ENCODE results near the gene C10orf53. TPM values are rescaled to one million over a fixed set of nuclear protein-coding genes. Genes with fewer than 3 reads are reported as not detected.

The C10orf53 gene
- total and polyA plus RNA-seq, 12 donors, result not detected

DNA sequence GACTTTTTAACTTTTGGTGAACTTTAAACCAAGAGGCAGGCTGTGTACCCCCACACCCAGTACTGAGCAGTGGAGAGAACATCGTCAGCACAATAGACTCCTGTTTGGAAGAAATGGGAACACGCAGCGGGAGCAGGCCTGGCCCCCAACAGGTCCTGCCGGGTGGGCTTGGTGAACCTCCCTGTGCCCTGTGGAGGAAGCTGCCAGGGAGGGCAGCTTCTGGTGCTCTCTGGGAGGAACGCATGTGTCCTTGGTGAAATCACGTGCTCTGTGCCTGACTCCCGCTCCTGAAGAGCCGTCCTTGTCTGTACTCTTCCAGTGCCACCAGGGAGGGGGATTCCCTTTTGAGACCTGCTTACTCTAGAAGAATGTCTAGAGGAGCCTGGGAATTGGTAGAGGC lies 34.0 kb upstream of the C10orf53 start:
- intact Hi-C loops (cut with DNase I), result no loop called here
- TF ChIP-seq, protein P1, sequence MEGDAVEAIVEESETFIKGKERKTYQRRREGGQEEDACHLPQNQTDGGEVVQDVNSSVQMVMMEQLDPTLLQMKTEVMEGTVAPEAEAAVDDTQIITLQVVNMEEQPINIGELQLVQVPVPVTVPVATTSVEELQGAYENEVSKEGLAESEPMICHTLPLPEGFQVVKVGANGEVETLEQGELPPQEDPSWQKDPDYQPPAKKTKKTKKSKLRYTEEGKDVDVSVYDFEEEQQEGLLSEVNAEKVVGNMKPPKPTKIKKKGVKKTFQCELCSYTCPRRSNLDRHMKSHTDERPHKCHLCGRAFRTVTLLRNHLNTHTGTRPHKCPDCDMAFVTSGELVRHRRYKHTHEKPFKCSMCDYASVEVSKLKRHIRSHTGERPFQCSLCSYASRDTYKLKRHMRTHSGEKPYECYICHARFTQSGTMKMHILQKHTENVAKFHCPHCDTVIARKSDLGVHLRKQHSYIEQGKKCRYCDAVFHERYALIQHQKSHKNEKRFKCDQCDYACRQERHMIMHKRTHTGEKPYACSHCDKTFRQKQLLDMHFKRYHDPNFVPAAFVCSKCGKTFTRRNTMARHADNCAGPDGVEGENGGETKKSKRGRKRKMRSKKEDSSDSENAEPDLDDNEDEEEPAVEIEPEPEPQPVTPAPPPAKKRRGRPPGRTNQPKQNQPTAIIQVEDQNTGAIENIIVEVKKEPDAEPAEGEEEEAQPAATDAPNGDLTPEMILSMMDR (IDR thresholded peaks at IDR 0.05), result no peak
- H3K9me3 ChIP-seq, result no peaks in the 10 kb centered on the region
- DNase-seq (no peak), ATAC-seq (no peak)
- no peaks in the 10 kb centered on the region for H3K36me3 ChIP-seq
- H3K4me1 ChIP-seq, result no peaks in the 10 kb centered on the region
- peaks cover 0 to 73% (median 49%) of the 10 kb centered on the region in 7 donors for H3K27me3 ChIP-seq
- H3K4me3 ChIP-seq, result no peak overlapping the region
- 79 to 87% methylated on average over 8 of the region's 8 CpGs for WGBS, 2 donors
- no peak overlapping the region for H3K27ac ChIP-seq

DNA sequence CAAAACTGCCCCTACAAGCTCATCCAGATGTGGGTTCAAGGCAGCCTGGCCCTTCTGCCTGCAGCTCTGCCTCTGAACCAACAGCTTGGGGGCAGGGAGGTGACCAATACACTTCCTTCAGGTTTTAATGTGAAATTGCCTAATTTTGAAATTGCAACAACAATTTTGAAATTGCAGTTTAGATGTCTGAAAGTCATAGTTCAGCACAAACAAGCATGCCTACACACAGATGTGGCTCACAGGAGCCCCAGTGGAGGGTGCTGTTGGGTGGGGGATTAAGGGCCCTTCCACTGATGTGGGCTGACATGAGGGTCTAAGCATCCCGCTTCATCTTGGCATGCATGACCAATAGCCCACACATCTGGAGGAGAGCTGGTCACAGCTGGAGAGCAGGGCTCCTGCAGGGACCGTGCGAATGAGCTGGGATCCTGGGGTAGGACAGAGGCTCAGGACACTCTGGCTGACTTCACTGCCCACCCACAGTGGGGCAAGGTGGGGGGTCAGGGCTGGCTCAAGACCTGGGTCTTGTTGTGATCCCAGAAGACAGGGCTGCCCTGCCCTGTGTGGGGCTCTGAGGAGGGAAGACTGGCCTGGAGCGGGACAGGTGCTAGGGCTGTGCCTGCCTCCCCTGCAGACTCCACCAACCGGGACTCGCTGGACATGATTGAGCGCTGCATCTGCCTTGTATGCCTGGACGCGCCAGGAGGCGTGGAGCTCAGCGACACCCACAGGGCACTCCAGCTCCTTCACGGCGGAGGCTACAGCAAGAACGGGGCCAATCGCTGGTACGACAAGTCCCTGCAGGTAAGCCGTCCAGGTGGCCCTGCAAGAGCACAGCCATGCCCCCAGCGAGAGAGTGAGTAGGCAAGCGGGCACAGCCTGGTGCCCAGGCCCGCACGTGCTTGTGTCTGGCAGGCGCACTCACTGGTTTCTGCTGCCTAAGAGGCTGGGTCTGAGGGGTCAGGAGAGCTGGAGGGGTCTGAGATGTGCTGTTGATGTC lies 33.3 kb upstream of the C10orf53 start:
- ATAC-seq, result no peak
- Histone ChIP-seq H3K4me3 (no peak overlapping the region), H3K4me1 (no peaks in the 10 kb centered on the region), H3K36me3 (no peaks in the 10 kb centered on the region), H3K9me3 (no peaks in the 10 kb centered on the region), H3K27me3 (peaks cover 0 to 73% (median 46%) of the 10 kb centered on the region in 7 donors), H3K27ac (no peak overlapping the region)
- no peak for DNase-seq
- intact Hi-C loops (cut with DNase I), result no loop called here
- 86% methylated on average over 22 of the region's 22 CpGs for WGBS, 2 donors
- TF ChIP-seq, protein P1 (IDR thresholded peaks at IDR 0.05), result no peak

DNA sequence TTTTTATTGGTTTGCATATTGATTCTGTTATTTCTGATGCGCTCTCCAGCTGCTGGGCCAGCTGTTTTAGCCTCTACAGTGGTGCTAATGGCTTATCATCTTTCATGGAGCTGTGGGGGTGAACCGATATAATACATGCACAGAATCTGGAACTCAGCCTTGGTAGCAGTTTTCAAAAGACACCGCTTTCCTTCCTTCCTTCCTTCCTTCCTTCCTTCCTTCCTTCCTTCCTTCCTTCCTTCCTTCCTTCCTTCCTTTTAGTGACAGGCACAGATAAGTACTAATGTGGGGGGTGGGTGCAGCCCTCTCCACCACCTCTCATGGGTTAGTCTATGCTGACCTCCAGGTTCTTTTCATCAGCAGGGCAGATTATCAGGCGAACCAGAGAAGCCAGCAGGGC lies 31.9 kb upstream of the C10orf53 start:
- WGBS, 2 donors, result 70 to 76% methylated on average over 4 of the region's 4 CpGs
- Histone ChIP-seq H3K36me3 (no peaks in the 10 kb centered on the region), H3K27me3 (peaks cover 0 to 79% (median 41%) of the 10 kb centered on the region in 7 donors), H3K27ac (no peak overlapping the region), H3K9me3 (no peaks in the 10 kb centered on the region), H3K4me3 (no peak overlapping the region), H3K4me1 (no peaks in the 10 kb centered on the region)
- ATAC-seq (no peak), DNase-seq (no peak)
- intact Hi-C loops (cut with DNase I), result no loop called here
- TF ChIP-seq, protein P1 (IDR thresholded peaks at IDR 0.05), result no peak

DNA sequence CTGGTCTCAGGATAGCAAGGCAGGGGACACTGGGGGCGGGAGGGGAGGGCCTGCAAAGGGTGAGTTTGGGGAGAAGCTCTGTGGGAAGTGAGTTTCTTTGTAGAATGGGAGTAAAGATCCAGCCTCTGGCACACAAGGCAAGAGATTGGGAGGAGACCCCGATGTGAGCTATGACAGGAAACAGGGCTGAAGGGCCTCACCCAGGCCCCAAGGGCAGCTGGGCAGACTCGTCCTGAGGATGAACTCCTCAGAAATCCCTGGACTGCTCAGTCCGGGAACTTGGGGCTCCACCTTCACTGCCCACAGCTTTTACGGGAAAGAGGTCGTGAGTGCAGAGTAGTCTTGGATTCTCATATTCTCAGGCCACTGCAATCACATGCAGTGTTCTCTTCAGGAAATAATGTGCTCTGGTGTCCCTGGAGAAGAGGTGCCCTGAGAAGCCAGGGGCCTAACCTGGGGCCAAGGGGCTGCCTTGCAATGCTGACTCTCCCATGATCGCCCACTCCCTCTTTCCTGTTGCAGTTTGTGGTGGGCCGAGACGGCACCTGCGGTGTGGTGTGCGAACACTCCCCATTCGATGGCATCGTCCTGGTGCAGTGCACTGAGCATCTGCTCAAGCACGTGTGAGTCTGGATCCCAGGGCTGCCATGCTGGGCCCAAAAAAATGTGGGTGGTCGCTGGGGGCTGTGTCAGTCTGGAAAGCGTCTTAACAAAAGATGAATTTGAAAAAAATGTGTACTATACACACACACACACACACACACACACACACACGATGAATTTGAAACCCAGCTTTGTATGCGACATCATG lies 31.3 kb upstream of the C10orf53 start:
- H3K36me3 ChIP-seq, result no peaks in the 10 kb centered on the region
- no peak overlapping the region for H3K27ac ChIP-seq
- TF ChIP-seq, protein P1 (IDR thresholded peaks at IDR 0.05), result no peak
- H3K27me3 ChIP-seq, result peaks cover 0 to 80% (median 40%) of the 10 kb centered on the region in 7 donors
- H3K9me3 ChIP-seq, result no peaks in the 10 kb centered on the region
- DNase-seq, result no peak
- intact Hi-C loops (cut with DNase I), result no loop called here
- WGBS, 2 donors, result 74% methylated on average over 18 of the region's 18 CpGs
- no peak for ATAC-seq
- no peak overlapping the region for H3K4me3 ChIP-seq
- no peaks in the 10 kb centered on the region for H3K4me1 ChIP-seq
